Upper lobe of right lung (tissue), 1 donor: ENCODE data around the gene NDST3. TPM values are rescaled to one million over a fixed set of nuclear protein-coding genes. Genes with fewer than 3 reads are reported as not detected.

Source experiments
- ATAC-seq: fragments of 200-7000 bp; cut with Tn5 transposase; one replicate; pipeline ENCODE4 v1.9.1; 2020; ENCODE audit warnings: mild to moderate bottlenecking, moderate library complexity
- DNase-seq: peaks from one replicate; pipeline ENCODE4 v3.0.0-alpha.2; 2020
- H3K27ac ChIP-seq: fragments of 200-600 bp; one replicate; pipeline ENCODE4 v1.8.0; 2022
- H3K27me3 ChIP-seq: fragments of 200-600 bp; one replicate; pipeline ENCODE4 v1.8.0; 2022; ENCODE audit warnings: mild to moderate bottlenecking
- H3K36me3 ChIP-seq: fragments of 200-600 bp; one replicate; pipeline ENCODE4 v1.8.0; 2022
- H3K4me1 ChIP-seq: fragments of 200-600 bp; one replicate; pipeline ENCODE4 v1.8.0; 2022
- H3K4me3 ChIP-seq: fragments of 200-600 bp; one replicate; pipeline ENCODE4 v1.8.0; 2022; ENCODE audit warnings: mild to moderate bottlenecking
- H3K9me3 ChIP-seq: fragments of 200-600 bp; one replicate; pipeline ENCODE4 v1.8.0; 2022
- CTCF ChIP-seq: fragments of 200-600 bp; IDR thresholded peaks from one replicate; pipeline ENCODE4 v1.8.0; 2022; ENCODE audit warnings: antibody characterized with exemption
- intact Hi-C: fragments of 100-400 bp; cut with DNase I; formaldehyde crosslinking; loops from one replicate; pipeline ENCODE4 v1.11.0; 2022
- total RNA-seq: library from RNA; stranded (reverse); fragmentation: NEBNext Ultra II Directional; extraction: Animal tissue kit (Norgen Biotek cat#: 25700); gene quantifications from one replicate; pipeline ENCODE4 v1.2.1, GENCODE V29; 2021
- donor health status: DM: no; HTN: yes; CAD: no; lungs with severe emphysema.

NDST3 gene
- total RNA-seq, 1 donor from 2014 or later, result not detected

DNA sequence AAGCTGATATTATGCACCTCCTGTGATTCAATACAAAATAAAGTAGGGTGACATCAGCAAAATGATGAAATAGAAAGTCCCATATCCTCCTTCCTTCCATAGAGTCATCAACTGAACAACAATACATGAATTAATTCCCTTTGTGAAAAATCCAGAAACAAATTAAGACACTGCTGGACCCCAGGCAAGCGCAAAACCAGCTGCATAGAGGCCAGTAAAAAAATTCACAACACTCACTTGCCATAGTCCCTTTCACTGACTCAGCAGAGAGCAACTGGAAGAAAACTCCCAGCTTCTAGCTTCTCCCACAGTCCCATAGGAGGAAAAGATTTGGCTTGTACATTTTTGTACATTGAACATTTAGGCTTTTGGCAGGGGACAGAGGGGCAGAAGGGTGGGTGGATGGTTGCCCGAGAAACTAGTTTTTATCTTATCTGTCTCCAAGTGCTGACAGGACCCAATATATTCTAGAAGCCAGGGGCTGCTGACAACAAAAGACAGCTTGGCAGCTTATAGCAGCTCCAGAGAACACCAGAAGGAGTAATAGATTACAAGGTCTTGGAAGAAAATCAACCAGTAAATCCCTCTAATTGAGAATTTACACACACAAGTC, 124.6 kb downstream of the NDST3 start:
- no peak for ATAC-seq
- no peak for DNase-seq
- Histone ChIP-seq H3K4me3 (no peak overlapping the region), H3K27me3 (no peaks in the 10 kb centered on the region), H3K27ac (no peak overlapping the region), H3K36me3 (no peaks in the 10 kb centered on the region), H3K9me3 (peaks cover 8% of the 10 kb centered on the region), H3K4me1 (no peaks in the 10 kb centered on the region)
- intact Hi-C loops, result no loop called here
- TF ChIP-seq CTCF, result no peak

GRCh38 chr4:118167306-118167705, 133.0 kb downstream of the NDST3 start:
- ATAC-seq (no peak), DNase-seq (no peak)
- H3K4me1 ChIP-seq, result no peaks in the 10 kb centered on the region
- TF ChIP-seq CTCF, result no peak
- H3K9me3 ChIP-seq, result peaks cover 6% of the 10 kb centered on the region
- H3K27ac ChIP-seq, result no peak overlapping the region
- intact Hi-C loops, result no loop called here
- H3K27me3 ChIP-seq, result no peaks in the 10 kb centered on the region
- no peak overlapping the region for H3K4me3 ChIP-seq
- no peaks in the 10 kb centered on the region for H3K36me3 ChIP-seq

- Histone ChIP-seq H3K4me3 (no peak overlapping the region), H3K4me1 (no peaks in the 10 kb centered on the region), H3K27ac (no peak overlapping the region), H3K36me3 (no peaks in the 10 kb centered on the region), H3K27me3 (no peaks in the 10 kb centered on the region), H3K9me3 (peaks cover 6% of the 10 kb centered on the region)
- no peak for ATAC-seq
- no peak for TF ChIP-seq CTCF
- intact Hi-C loops, result no loop called here
- DNase-seq, result no peak
Observed at GRCh38 chr4:118171381-118171780, 137.1 kb downstream of the NDST3 start.

GRCh38 chr4:118173126-118173525, 138.8 kb downstream of the NDST3 start:
- Histone ChIP-seq H3K4me1 (no peaks in the 10 kb centered on the region), H3K27ac (no peak overlapping the region), H3K9me3 (no peaks in the 10 kb centered on the region), H3K27me3 (no peaks in the 10 kb centered on the region), H3K36me3 (no peaks in the 10 kb centered on the region), H3K4me3 (no peak overlapping the region)
- ATAC-seq (no peak), DNase-seq (no peak)
- TF ChIP-seq CTCF, result no peak
- intact Hi-C loops, result no loop called here

- no peaks in the 10 kb centered on the region for H3K36me3 ChIP-seq
- no peak for DNase-seq
- no peaks in the 10 kb centered on the region for H3K27me3 ChIP-seq
- intact Hi-C loops, result no loop called here
- H3K27ac ChIP-seq, result no peak overlapping the region
- no peak overlapping the region for H3K4me3 ChIP-seq
- ATAC-seq, result no peak
- no peak for TF ChIP-seq CTCF
- H3K4me1 ChIP-seq, result no peaks in the 10 kb centered on the region
- no peaks in the 10 kb centered on the region for H3K9me3 ChIP-seq
Observed at GRCh38 chr4:118173956-118174725, 139.9 kb downstream of the NDST3 start.
